Nephron (organoid): ENCODE data around the gene TPD52L1.

Experiments
- H3K27ac Mint-ChIP-seq, 3 experiments: 2 replicates each; pipeline ENCODE4 v1.8.0; 2020; ENCODE audit warnings: mixed read lengths in 3 of 3, mild to moderate bottlenecking in 2 of 3, moderate library complexity in 1 of 3
- H3K27me3 Mint-ChIP-seq: 2 replicates; pipeline ENCODE4 v1.8.0; 2021; ENCODE audit warnings: low read depth, mild to moderate bottlenecking, moderate library complexity, mixed read lengths
- H3K36me3 Mint-ChIP-seq: 2 replicates; pipeline ENCODE4 v1.8.0; 2020; ENCODE audit warnings: low read depth, mixed read lengths
- H3K4me1 Mint-ChIP-seq: 2 replicates; pipeline ENCODE4 v1.8.0; 2020; ENCODE audit warnings: mixed read lengths
- H3K4me3 Mint-ChIP-seq, 3 experiments: 2 replicates each; pipeline ENCODE4 v1.8.0; 2020; ENCODE audit warnings: mild to moderate bottlenecking in 3 of 3, mixed read lengths in 3 of 3, moderate library complexity in 2 of 3
- H3K9me3 Mint-ChIP-seq: 2 replicates; pipeline ENCODE4 v1.8.0; 2020; ENCODE audit warnings: mixed read lengths
- TF ChIP-seq, protein P1 (sequence below), 3 experiments: fragments of 200-600 bp; sonication (generic); IDR thresholded peaks; one replicate each; pipeline ENCODE4 v1.5.0; 2021; ENCODE audit warnings: antibody characterized with exemption in 3 of 3; ENCODE audit not compliant: unreplicated experiment in 3 of 3

The TPD52L1 gene

DNA sequence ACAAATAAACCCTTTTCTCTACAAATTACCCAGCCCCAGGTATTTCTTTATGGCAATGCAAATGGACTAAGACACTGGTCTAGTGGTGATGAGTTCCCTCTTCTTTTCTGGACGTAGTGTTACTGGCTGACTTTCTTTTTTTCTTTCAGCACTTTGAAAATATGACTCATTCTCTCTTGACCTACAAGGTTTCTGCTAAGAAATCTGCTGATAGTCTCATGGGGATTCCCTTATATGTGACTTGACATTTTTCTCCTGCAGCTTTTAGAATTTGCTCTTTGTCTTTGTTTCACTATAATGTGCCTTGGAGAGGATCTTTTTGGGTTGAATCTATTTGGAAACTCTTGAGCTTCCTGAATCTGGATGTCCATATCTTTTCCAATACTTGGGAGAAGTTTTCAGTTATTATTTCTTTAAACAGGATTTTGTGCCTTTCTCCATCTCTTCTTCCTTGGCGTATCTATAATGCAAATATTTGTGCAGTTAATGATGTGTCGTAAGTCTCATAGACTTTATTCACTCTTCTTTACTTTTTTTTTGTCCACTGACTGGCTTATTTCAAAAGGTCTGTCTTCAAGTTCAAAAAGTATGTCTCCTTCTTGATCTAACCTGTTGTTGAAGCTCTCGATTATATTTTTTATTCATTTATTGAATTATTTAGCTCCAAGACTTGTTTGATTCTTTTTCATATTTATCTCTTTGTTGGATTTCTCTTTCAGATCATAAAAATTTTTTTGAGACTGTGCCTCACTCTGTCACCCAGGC, 42.2 kb upstream of the TPD52L1 start:
- Mint-ChIP-seq H3K9me3 (peaks cover 49% of the 10 kb centered on the region), H3K4me1 (no peaks in the 10 kb centered on the region), H3K27me3 (no peaks in the 10 kb centered on the region), H3K36me3 (peaks cover 10% of the 10 kb centered on the region), H3K4me3 (no peak overlapping the region), H3K27ac (no peak overlapping the region)
- TF ChIP-seq, protein P1, sequence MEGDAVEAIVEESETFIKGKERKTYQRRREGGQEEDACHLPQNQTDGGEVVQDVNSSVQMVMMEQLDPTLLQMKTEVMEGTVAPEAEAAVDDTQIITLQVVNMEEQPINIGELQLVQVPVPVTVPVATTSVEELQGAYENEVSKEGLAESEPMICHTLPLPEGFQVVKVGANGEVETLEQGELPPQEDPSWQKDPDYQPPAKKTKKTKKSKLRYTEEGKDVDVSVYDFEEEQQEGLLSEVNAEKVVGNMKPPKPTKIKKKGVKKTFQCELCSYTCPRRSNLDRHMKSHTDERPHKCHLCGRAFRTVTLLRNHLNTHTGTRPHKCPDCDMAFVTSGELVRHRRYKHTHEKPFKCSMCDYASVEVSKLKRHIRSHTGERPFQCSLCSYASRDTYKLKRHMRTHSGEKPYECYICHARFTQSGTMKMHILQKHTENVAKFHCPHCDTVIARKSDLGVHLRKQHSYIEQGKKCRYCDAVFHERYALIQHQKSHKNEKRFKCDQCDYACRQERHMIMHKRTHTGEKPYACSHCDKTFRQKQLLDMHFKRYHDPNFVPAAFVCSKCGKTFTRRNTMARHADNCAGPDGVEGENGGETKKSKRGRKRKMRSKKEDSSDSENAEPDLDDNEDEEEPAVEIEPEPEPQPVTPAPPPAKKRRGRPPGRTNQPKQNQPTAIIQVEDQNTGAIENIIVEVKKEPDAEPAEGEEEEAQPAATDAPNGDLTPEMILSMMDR (IDR thresholded peaks at IDR 0.05; ENCODE audit: unreplicated experiment in 3 of 3) = no peak

DNA sequence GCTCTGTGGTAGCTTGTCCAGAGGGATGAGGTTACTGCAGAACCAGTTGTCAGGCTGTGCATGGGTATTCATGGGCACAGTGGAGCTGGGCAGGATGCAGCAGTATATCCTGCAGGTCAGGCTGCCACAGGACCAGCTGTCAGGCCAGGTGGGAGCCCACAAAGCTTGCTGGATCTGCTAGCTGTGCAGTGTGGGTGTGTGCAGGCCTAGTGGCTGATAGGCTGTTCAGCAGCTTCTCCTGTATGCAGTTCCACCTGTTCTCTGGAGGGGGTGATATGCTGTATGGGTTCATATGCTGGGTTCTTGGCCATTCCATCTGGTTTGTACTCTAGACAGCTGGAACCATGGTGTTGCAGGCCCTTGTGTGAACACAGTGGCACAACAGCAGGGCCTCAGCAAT, 40.6 kb upstream of the TPD52L1 start:
- Mint-ChIP-seq H3K4me1 (no peaks in the 10 kb centered on the region), H3K4me3 (no peak overlapping the region), H3K9me3 (peaks cover 42% of the 10 kb centered on the region), H3K27ac (no peak overlapping the region), H3K36me3 (peaks cover 10% of the 10 kb centered on the region), H3K27me3 (no peaks in the 10 kb centered on the region)
- TF ChIP-seq, protein P1 (IDR thresholded peaks at IDR 0.05; ENCODE audit: unreplicated experiment in 3 of 3) = no peak

DNA sequence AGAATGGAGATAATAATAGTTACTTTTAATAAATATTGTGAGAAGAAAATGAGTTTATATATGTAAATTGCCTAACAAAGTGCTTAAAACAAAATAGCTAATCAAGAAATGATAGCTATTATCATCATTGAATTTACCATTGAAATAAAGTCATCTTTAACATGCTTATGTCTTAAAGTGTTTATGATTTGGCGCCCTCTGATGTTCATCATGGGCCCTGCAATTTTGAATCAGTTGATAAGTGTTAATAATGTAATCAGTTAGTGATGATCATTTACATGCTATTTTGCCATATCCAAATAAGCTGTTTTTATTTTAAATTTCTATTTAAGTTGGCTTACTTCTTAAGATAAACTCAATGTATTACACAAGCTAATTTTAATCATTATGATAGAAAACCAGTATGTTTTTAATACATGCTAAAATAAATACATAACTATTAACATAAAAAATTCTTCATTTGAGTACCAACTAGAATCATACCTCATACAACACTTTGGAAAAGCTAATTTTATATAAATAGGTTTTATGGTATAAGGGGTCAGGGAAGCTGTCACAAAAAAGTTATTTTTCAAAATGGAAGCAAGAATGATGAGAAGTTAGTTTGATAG, 39.2 kb upstream of the TPD52L1 start:
- peaks cover 10% of the 10 kb centered on the region for H3K36me3 Mint-ChIP-seq
- TF ChIP-seq, protein P1 (IDR thresholded peaks at IDR 0.05; ENCODE audit: unreplicated experiment in 3 of 3) = peak; percentile 83 to 94 (median 83)

DNA sequence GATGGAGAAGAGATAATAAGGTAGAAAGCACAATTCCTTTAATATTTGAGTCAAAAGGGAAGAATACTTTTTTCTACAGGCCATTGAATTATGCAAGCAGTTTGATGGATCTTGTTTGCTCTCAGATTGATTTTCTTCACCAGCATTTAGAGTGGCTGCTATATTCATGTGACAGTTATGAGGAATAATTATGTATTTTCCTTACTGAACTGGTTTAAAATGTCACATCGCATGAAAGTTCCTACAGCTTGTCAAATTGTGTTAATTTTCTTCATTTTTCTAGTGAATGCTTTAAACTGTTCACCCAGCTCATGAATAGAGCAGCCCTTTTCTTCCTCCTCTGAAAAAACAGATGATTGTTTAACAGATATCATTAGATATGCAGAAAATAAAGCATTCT, 37.4 kb upstream of the TPD52L1 start:
- TF ChIP-seq, protein P1 (IDR thresholded peaks at IDR 0.05; ENCODE audit: unreplicated experiment in 3 of 3) = no peak
- Mint-ChIP-seq H3K27ac (no peak overlapping the region), H3K4me1 (peaks cover 6% of the 10 kb centered on the region), H3K4me3 (no peak overlapping the region), H3K27me3 (no peaks in the 10 kb centered on the region), H3K36me3 (peaks cover 5% of the 10 kb centered on the region), H3K9me3 (peaks cover 16% of the 10 kb centered on the region)

More for the DNA sequence above, 39.2 kb upstream of the TPD52L1 start:
- no peak overlapping the region for H3K4me3 Mint-ChIP-seq
- H3K27ac Mint-ChIP-seq = no peak overlapping the region
- no peaks in the 10 kb centered on the region for H3K27me3 Mint-ChIP-seq
- H3K4me1 Mint-ChIP-seq = no peaks in the 10 kb centered on the region
- H3K9me3 Mint-ChIP-seq = peaks cover 34% of the 10 kb centered on the region

DNA sequence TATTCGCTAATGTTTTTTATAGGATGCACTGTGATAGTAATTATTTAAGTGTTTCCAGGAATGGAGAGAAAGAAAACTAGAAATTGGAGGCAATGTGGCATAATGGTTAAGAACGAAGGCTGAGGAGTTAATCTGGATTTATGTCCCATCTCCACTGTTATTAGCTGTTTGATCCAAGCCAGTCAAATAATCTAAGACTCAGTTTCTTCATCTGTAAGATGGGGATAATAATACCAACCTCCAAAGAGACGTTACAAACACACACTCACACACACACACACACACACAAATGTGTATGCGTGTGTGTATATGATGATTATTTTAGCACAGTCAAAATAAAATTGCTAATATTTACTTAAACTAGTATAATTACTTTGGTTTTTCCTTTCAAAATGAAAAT, 36.9 kb upstream of the TPD52L1 start:
- peaks cover under 1% of the 10 kb centered on the region for H3K36me3 Mint-ChIP-seq
- no peaks in the 10 kb centered on the region for H3K27me3 Mint-ChIP-seq
- TF ChIP-seq, protein P1 (IDR thresholded peaks at IDR 0.05; ENCODE audit: unreplicated experiment in 3 of 3) = no peak
- no peak overlapping the region for H3K27ac Mint-ChIP-seq
- H3K4me1 Mint-ChIP-seq = peaks cover 6% of the 10 kb centered on the region
- peaks cover 11% of the 10 kb centered on the region for H3K9me3 Mint-ChIP-seq
- H3K4me3 Mint-ChIP-seq = no peak overlapping the region
